ENCODE measurements around the gene HDGFL2.

DNA sequence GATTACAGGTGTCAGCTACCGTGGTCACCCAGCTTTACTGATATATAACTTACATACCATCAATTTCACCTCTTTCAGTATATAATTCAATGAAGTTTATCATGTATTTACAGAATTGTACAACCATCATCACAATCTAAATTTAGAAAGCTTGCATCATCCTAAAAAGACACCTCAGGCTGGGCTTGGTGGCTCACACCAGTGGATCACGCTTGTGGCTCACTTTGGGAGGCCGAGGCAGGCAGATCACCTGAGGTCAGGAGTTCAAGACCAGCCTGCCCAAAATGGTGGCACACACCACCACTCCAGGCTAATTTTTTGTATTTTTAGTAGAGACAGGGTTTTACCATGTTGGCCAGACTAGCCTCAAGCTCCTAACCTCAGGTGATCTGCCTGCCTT is 4.3 kb upstream of the HDGFL2 start:
- TF ChIP-seq REPIN1 (tag by site-specific recombination; IDR thresholded peaks at IDR 0.05; ENCODE audit: low read depth) (no peak), BCL11A (tag by site-specific recombination; IDR thresholded peaks at IDR 0.05; ENCODE audit: low read depth) (no peak), ZNF274 (IDR thresholded peaks at IDR 0.05; ENCODE audit: low read length) (no peak), ZNF274 (tag by site-specific recombination; IDR thresholded peaks at IDR 0.05; ENCODE audit: borderline replicate concordance) (no peak), ZNF19 (tag by site-specific recombination; IDR thresholded peaks at IDR 0.05; ENCODE audit: low read depth) (no peak), ZNF48 (tag by site-specific recombination; IDR thresholded peaks at IDR 0.05) (no peak), BCL11B (tag by site-specific recombination; IDR thresholded peaks at IDR 0.05; ENCODE audit: low read depth) (no peak), ZNF530 (tag by site-specific recombination; IDR thresholded peaks at IDR 0.05; ENCODE audit: low read depth) (no peak), ZNF16 (tag by site-specific recombination; IDR thresholded peaks at IDR 0.05; ENCODE audit: low read depth) (no peak)
- TF ChIP-seq, protein P1, sequence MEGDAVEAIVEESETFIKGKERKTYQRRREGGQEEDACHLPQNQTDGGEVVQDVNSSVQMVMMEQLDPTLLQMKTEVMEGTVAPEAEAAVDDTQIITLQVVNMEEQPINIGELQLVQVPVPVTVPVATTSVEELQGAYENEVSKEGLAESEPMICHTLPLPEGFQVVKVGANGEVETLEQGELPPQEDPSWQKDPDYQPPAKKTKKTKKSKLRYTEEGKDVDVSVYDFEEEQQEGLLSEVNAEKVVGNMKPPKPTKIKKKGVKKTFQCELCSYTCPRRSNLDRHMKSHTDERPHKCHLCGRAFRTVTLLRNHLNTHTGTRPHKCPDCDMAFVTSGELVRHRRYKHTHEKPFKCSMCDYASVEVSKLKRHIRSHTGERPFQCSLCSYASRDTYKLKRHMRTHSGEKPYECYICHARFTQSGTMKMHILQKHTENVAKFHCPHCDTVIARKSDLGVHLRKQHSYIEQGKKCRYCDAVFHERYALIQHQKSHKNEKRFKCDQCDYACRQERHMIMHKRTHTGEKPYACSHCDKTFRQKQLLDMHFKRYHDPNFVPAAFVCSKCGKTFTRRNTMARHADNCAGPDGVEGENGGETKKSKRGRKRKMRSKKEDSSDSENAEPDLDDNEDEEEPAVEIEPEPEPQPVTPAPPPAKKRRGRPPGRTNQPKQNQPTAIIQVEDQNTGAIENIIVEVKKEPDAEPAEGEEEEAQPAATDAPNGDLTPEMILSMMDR (tag by site-specific recombination; IDR thresholded peaks at IDR 0.05): no peak
- TF ChIP-seq, protein P2, sequence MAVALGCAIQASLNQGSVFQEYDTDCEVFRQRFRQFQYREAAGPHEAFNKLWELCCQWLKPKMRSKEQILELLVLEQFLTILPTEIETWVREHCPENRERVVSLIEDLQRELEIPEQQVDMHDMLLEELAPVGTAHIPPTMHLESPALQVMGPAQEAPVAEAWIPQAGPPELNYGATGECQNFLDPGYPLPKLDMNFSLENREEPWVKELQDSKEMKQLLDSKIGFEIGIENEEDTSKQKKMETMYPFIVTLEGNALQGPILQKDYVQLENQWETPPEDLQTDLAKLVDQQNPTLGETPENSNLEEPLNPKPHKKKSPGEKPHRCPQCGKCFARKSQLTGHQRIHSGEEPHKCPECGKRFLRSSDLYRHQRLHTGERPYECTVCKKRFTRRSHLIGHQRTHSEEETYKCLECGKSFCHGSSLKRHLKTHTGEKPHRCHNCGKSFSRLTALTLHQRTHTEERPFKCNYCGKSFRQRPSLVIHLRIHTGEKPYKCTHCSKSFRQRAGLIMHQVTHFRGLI (tag by site-specific recombination; IDR thresholded peaks at IDR 0.05): no peak

All from HEK293 (cell line).